GM06990 (cell line): Measurements from ENCODE around the gene LCNL1.
A peak's percentile ranks its signal among the peaks of the same experiment; 100 is the strongest.

Experiments
- DNase-seq: peaks from one replicate; pipeline ENCODE4 v3.0.0-alpha.2; 2011; ENCODE audit not compliant: insufficient read length; ENCODE audit errors: extremely low read depth
- H3K27me3 ChIP-seq: replicated peaks from 2 replicates; pipeline ENCODE4 v1.6.0; 2011; ENCODE audit warnings: low read length; ENCODE audit not compliant: control insufficient read depth, insufficient read depth
- H3K36me3 ChIP-seq: 2 replicates; pipeline ENCODE4 v1.5.1; 2011; ENCODE audit warnings: low read length; ENCODE audit not compliant: control insufficient read depth, insufficient read depth
- H3K4me3 ChIP-seq: replicated peaks from 2 replicates; pipeline ENCODE4 v1.5.1; 2011; ENCODE audit warnings: low read depth, mild to moderate bottlenecking, control low read depth, low read length
- TF ChIP-seq, protein P1 (sequence below): IDR thresholded peaks from 2 replicates; pipeline ENCODE4 v1.5.1; 2011; ENCODE audit warnings: low read length, control low read depth, mild to moderate bottlenecking, inconsistent platforms; ENCODE audit not compliant: insufficient read depth, poor library complexity, severe bottlenecking

Gene LCNL1

GRCh38 chr9:136946228-136947027, 36.4 kb upstream of the LCNL1 start:
- no peaks in the 10 kb centered on the region for H3K27me3 ChIP-seq
- H3K36me3 ChIP-seq, result peaks cover 14% of the 10 kb centered on the region
- TF ChIP-seq, protein P1, sequence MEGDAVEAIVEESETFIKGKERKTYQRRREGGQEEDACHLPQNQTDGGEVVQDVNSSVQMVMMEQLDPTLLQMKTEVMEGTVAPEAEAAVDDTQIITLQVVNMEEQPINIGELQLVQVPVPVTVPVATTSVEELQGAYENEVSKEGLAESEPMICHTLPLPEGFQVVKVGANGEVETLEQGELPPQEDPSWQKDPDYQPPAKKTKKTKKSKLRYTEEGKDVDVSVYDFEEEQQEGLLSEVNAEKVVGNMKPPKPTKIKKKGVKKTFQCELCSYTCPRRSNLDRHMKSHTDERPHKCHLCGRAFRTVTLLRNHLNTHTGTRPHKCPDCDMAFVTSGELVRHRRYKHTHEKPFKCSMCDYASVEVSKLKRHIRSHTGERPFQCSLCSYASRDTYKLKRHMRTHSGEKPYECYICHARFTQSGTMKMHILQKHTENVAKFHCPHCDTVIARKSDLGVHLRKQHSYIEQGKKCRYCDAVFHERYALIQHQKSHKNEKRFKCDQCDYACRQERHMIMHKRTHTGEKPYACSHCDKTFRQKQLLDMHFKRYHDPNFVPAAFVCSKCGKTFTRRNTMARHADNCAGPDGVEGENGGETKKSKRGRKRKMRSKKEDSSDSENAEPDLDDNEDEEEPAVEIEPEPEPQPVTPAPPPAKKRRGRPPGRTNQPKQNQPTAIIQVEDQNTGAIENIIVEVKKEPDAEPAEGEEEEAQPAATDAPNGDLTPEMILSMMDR, result no peak
- no peak for DNase-seq
- H3K4me3 ChIP-seq, result no peak overlapping the region

- H3K27me3 ChIP-seq, result no peaks in the 10 kb centered on the region
- TF ChIP-seq, protein P1, result no peak
- H3K36me3 ChIP-seq, result peaks cover 6% of the 10 kb centered on the region
- H3K4me3 ChIP-seq, result no peak overlapping the region
- no peak for DNase-seq
Measured at GRCh38 chr9:136947028-136947891, 35.5 kb upstream of the LCNL1 start.

DNA sequence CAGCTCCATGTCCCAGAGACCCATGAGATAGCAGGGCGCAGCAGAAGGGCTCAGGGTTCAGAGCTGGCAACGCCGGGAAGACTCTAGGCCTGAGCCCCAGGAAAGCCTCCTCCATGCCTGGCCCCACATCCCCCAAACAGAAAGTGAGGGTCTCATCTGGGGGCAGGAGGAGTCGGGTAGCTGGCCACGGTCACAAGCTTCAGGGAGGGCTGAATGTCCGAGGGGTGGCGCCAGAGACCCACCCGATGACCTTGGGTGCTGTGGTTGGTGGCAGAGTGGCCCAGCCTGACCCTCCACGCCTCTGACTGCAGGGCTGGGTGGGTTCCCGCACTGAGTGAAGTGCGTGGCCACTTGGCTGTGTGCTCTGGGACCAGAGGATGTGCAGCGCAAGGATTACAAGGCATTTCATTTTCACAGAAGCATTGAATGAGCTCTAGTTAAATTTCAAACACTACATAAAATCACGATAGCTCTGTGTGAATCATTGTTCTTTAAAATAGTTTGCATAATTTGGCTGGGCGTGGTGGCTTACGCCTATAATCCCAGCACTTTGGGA, 34.8 kb upstream of the LCNL1 start:
- TF ChIP-seq, protein P1, result peak; percentile 63
- H3K4me3 ChIP-seq, result no peak overlapping the region
- no peaks in the 10 kb centered on the region for H3K27me3 ChIP-seq
- H3K36me3 ChIP-seq, result peaks cover under 1% of the 10 kb centered on the region; the same call in 1 of the 2 replicates
- DNase-seq, result no peak

- DNase-seq, result no peak
- TF ChIP-seq, protein P1, result no peak
- H3K36me3 ChIP-seq, result no peaks in the 10 kb centered on the region
- H3K4me3 ChIP-seq, result peak overlapping the region; percentile 71
- H3K27me3 ChIP-seq, result no peaks in the 10 kb centered on the region
Measured at GRCh38 chr9:136949239-136949816, 33.5 kb upstream of the LCNL1 start.

DNA sequence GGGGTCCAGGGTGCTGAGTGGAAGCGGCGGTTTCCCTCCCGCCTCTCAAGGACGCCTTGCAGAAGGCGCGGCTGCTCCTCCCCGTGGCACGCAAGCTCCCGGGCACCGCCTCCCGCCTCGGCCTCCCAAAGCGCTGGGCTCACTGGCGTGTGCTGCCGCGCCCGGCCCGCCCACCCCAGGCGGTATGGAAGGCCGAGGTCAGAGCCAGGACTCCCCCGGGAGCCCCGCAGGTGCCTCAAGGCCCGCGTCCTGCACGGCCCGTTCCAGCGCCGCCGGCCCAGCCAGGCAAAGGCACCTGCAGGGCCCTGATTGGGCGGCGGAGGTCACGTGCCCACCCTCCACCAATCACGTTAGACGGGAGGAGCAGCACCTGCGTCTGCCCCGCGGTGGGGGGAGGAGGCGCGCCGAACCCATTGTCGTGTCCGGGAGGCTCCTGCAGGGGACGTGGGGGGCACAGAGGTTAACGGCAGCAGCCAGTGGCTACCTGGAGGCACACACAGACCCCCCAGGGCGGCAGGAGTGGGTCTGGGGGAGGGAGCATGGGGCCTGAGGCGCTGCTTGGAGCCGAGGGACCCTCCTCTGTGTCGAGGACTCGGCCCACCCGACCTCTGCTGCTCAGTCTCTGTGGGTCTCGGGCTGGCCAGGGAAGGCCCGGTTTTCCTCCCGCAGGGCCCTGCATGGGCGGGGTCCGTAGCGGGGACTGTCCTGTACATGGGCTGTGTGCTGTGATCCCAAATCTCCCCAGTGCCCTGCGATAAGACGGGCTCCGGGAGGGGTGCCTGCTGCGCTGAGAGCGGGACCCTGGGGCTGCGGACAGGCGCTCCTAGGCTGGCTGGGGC, 32.8 kb upstream of the LCNL1 start:
- TF ChIP-seq, protein P1, result peak; percentile 34
- Histone ChIP-seq H3K36me3 (no peaks in the 10 kb centered on the region), H3K4me3 (peak overlapping the region; percentile 71), H3K27me3 (peaks cover 1% of the 10 kb centered on the region; the same call in 1 of the 2 replicates)
- DNase-seq, result peak; percentile 94
